Stomach (tissue), 4 donors: ENCODE measurements around the gene CZIB.

Experiments
- EP300 ChIP-seq: sonication (generic); formaldehyde crosslinking; IDR thresholded peaks from one replicate; pipeline ENCODE4 v1.6.1; 2017; ENCODE audit warnings: antibody characterized with exemption
- TF ChIP-seq, protein P1 (sequence below), 7 experiments: fragments of 450-650 bp in 4 of 7; fragments of 200-600 bp in 3 of 7; sonication (generic) in 3 of 7; IDR thresholded peaks; one replicate each; pipeline ENCODE4 v1.5.1; 2016 to 2019; ENCODE audit warnings: antibody characterized with exemption in 7 of 7, control low read depth in 2 of 7, mild to moderate bottlenecking in 1 of 7

- TF ChIP-seq, protein P1, sequence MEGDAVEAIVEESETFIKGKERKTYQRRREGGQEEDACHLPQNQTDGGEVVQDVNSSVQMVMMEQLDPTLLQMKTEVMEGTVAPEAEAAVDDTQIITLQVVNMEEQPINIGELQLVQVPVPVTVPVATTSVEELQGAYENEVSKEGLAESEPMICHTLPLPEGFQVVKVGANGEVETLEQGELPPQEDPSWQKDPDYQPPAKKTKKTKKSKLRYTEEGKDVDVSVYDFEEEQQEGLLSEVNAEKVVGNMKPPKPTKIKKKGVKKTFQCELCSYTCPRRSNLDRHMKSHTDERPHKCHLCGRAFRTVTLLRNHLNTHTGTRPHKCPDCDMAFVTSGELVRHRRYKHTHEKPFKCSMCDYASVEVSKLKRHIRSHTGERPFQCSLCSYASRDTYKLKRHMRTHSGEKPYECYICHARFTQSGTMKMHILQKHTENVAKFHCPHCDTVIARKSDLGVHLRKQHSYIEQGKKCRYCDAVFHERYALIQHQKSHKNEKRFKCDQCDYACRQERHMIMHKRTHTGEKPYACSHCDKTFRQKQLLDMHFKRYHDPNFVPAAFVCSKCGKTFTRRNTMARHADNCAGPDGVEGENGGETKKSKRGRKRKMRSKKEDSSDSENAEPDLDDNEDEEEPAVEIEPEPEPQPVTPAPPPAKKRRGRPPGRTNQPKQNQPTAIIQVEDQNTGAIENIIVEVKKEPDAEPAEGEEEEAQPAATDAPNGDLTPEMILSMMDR (IDR thresholded peaks at IDR 0.05) = no peak
- TF ChIP-seq EP300 = no peak
Measured at GRCh38 chr1:53237638-53238037, 17.2 kb upstream of the CZIB start.
